ENCODE results near the gene CKB.

DNA sequence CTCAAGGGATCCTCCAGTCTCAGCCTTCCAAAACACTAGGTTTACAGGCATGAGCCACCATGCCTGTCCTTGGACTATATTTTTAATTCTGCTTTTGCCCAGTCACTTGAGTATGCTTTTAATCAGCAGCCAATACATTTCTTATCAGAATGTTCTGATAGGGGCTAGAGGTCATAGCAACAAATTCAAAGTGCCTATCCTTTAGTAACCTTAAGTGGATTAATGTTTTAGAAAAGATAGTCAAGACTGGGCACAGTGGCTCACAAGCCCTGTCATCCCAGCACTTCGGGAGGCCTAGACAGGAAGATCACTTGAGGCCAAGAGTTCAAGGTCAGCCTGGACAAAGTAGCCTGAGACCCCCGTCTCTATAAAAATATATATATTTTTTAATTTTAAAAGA, 37.1 kb downstream of the CKB start:
- TF ChIP-seq CTCF (IDR thresholded peaks at IDR 0.05; ENCODE audit: low read length): no peak
- no peak for TF ChIP-seq EZH2phosphoT487 (IDR thresholded peaks at IDR 0.05; ENCODE audit: low read length)

Measured in MM.1S (cell line).